ENCODE measurements around the gene MYH14. TPM values are rescaled to one million over a fixed set of nuclear protein-coding genes. Genes with fewer than 3 reads are reported as not detected.
A peak's percentile ranks its signal among the peaks of the same experiment; 100 is the strongest.

The MYH14 gene
- total RNA-seq, 1 donor from 2014 or later: under 0.01 TPM

DNA sequence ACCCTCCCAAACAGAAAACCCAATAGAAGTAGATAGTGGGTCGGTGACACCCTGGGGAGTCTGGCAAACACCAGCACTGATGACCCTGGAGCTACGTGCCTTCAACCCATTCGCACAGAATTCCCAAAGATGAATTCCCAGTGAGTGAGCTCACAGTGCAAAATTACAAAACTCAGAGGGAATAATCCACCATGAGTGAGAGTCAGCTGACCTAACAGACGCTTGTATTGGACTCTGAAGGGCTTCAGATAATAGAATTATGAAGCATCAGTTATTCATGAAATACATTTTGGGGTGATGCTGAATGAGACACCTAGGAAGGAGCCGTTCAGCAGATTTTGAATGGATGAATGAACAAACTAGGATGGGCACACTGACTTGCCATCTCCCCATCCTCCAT lies 85.5 kb downstream of the MYH14 start:
- no peak for DNase-seq (ENCODE audit: low read depth in 2 of 2)

DNA sequence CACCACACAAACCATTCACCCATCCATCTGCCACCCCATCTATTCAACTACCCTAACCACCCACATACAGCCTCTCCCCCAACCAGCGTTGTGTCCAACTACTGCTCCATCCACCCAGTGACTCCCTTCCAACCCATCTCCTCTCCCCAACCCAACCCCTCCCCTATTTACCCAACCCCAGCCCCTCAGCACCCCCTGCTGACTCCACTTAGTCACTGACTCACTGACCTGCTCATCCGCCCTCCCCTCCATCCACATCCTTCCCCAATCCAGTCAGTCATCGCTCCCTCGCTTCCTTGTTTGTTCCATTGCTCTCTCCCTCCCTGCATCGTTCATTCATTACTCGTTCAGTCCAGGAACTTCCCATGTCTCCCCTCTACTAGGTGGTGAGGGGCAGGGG lies 86.6 kb downstream of the MYH14 start:
- DNase-seq (ENCODE audit: low read depth in 2 of 2): no peak

DNA sequence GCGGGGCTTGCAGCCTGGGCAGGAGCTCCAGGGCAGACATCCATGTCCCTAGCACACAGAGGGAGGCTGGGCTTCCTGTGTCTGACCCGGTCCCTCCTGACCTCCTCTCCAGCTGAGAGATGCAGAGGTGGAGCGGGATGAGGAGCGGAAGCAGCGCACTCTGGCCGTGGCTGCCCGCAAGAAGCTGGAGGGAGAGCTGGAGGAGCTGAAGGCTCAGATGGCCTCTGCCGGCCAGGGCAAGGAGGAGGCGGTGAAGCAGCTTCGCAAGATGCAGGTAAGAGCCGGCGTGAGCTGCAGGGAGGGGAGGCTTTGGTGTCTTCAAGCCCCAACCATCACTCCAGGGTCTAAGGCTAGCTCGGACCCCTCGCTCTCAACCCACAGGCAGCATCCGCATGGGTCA lies 87.4 kb downstream of the MYH14 start:
- DNase-seq (ENCODE audit: low read depth in 2 of 2): no peak

DNA sequence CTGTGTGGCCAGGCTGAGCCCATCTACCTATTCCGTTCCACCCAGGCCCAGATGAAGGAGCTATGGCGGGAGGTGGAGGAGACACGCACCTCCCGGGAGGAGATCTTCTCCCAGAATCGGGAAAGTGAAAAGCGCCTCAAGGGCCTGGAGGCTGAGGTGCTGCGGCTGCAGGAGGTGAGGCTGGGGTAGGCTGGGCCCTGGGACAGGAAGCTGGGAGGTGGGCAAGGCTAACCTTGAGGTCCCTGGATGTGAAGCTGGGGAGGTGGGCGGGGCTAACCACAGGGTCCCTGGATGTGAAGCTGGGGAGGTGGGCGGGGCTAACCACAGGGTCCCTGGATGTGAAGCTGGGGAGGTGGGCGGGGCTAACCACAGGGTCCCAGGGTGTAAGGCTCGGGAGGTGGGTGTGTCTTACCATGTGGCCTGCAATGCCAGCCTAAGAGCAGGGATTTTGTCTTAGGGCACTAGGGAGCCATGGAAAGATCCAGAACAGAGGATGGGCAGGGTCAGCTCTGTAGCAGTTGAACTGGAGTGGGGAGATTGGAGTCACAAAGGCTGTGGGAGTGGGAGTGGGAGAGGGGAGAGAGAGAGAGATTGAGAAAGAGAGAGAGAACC lies 88.9 kb downstream of the MYH14 start:
- DNase-seq (ENCODE audit: low read depth in 2 of 2): no peak

DNA sequence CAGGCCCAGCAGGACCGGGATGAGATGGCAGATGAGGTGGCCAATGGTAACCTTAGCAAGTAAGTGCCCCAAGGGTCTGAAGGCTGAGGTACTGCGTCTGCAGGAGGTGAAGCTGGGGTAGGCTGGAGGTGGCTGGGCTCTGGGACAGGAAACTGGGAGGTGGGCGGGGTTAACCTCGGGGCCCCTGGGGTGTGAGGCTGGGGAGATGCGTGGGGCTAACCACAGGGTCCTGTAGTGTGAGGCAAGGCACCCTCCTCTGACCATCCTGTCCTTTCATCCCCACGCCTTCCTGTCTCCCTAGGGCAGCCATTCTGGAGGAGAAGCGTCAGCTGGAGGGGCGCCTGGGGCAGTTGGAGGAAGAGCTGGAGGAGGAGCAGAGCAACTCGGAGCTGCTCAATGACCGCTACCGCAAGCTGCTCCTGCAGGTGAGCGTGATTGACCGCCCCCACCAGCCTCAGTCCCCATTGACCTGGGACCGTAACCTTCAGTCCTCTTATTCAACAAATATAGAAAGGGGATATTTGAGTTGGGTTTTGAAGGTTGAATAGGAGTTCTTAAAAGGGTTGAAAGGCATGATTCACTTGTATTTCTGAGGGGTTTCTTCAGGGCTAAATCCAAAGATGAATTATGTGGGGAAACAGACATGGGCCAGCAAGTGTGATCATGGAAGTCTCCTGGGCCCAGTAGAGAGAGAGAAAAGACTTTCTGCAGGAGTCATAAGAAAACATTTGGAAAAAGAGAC lies 90.0 kb downstream of the MYH14 start:
- no peak for DNase-seq (ENCODE audit: low read depth in 2 of 2)

DNA sequence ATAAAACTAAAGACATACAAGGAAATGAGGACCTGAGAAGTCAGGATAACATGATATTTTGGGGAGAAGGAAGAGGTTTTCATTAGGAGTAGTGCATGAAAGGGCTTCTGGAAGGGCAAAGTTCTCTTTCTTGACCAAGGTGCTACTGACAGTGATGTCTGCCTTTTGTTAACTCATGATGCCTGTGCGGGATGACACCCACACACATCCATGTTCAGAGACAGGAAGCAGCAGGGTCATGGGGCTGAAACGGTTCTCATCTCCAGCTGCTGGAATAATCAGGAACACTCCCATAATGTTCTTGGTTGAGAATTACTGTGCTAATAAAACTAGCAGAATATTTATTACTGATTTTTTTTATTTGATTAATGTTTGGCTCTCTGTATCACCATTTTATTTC lies 96.6 kb downstream of the MYH14 start:
- peak; percentile 10 to 56 for DNase-seq (ENCODE audit: low read depth in 2 of 2)

DNA sequence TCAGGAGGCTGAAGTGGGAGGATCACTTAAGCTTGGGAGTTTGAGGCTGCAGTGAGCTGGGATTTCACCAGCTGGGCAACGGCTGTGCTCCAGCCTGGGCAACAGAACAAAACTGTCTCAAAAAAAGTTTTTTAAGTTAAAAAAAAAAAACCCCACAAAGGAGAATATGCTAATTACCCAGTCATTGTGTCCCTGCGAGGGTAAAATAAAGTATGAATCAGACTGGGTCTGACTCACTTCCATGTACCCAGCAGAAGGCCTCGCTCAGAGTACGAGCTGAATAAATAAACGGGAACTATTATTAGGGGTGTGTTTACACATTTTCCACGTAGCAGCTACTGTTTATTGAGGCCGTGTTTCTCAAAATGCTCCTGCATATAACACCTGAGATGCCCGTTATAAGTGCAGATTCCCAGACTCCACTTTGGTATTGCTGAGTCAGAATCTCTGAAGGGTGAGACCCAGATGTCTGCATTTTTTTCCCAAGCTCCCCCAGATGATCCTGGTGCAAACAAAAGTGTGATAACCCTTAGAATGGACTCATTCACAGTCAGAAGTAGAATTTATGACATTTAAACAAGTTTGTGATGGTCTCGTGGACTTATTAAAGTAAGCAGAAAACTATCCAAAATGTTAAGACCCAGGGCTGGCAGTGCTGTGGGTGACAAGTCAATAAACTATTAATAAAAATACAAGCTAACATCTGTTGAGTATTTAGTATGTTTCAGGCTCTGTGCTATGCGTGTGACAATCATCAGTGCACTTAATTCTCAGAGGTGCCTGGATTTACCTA lies 97.6 kb downstream of the MYH14 start:
- peak; percentile 74 to 94 for DNase-seq (ENCODE audit: low read depth in 2 of 2)

DNA sequence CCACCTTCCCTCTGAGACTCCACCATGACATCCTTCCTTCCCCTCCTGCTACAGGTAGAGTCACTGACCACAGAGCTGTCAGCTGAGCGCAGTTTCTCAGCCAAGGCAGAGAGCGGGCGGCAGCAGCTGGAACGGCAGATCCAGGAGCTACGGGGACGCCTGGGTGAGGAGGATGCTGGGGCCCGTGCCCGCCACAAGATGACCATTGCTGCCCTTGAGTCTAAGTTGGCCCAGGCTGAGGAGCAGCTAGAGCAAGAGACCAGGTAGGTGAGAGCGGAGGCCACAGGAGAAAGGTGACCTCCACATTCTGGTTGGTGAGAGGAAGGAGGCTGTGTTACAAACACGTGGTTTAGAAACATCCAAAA lies 98.2 kb downstream of the MYH14 start:
- no peak for DNase-seq (ENCODE audit: low read depth in 2 of 2)

DNA sequence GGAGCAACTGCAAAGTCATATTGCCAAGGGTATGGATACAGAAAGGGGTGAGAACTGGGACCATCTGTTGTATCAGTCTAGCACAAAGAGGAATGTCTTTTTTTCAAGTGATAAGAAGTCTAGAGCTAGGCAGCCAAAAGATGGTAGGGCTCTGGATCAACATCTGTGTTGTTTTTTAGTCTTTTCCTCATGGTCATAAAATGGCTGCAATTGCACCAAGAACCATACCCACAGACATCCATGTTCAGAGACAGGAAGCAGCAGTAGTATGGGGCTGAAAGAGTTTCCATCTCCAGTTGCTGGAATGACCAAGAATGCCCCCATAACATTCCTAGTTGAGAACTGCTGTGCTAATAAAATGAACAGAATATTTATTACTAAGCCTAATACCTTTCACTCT lies 100.1 kb downstream of the MYH14 start:
- DNase-seq (ENCODE audit: low read depth in 2 of 2): no peak

DNA sequence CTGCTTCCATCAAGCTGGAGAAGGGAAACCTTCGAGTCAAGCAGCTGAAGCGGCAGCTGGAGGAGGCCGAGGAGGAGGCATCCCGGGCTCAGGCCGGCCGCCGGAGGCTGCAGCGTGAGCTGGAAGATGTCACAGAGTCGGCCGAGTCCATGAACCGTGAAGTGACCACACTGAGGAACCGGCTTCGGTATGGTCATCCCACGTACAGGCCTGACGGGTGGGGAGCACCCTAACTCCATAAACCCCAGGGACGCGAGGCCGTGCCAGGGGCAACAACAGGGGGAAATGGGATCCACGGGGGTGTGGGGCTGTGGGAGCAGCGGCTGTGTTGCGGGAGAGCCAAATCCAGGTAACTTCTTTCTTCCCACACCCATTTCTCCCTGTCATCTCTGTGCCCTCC lies 105.6 kb downstream of the MYH14 start:
- no peak for DNase-seq (ENCODE audit: low read depth in 2 of 2)

DNA sequence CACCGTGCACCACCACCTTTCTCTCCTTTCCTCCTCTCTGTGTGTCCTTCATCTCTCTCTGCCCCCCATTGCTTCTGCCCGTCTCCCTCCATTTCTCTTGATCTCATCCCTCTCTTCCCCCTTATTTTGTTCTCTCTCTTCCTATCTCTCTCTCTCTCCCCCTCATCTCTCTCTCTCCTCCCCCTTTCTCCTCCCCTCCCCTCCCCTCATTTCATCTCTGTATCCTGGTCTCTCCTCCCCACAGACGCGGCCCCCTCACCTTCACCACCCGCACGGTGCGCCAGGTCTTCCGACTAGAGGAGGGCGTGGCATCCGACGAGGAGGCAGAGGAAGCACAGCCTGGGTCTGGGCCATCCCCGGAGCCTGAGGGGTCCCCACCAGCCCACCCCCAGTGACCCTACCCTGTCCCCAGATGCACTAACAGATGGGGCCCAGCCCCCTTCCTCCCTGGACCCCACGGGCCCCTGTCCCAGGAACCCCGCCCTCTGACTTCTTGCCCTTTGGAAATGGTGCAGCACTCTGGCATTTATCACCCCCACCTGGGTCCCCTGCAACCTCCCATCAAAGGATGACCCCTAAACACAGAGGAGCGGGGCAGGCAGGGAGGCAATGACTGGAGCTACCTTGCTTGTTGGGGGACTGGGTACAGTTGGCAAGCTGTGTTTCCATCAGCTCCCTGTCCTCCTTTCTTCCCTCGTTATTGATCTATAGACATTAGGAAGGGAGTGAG lies 106.1 kb downstream of the MYH14 start:
- DNase-seq (ENCODE audit: low read depth in 2 of 2): no peak

DNA sequence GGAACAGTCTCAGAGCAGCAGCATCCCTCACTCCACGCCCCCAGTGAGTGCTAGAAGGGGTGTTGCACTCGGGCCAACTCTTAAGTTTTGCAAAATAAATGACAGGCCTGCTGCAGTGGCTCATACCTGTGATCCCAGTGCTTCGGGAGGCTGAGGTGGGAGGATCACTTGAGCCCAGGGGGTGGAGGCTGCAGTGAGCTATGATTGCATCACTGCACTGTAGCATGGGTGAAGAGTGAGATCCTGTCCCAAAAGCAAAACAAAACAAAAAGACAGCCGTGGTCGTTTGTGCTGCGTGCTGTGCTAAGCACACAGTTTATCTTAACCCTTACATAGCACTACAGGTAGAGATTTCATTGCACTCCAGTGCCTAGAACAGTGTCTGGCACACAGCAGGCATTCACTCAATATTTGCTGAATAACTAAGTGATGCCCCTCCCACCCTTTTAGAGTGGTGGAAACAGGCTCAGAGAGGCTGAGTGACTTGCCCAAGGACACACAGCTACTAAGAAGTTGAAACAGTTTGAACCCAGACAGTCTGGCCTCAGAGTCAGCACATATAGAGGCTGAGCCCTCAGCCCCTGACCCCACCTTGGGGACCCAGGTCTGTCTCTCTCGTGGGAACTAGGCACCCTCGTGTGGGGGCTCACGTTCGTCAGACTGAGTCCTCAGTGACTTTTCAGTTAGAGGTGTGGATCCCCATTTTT lies 107.5 kb downstream of the MYH14 start:
- no peak for DNase-seq (ENCODE audit: low read depth in 2 of 2)

DNA sequence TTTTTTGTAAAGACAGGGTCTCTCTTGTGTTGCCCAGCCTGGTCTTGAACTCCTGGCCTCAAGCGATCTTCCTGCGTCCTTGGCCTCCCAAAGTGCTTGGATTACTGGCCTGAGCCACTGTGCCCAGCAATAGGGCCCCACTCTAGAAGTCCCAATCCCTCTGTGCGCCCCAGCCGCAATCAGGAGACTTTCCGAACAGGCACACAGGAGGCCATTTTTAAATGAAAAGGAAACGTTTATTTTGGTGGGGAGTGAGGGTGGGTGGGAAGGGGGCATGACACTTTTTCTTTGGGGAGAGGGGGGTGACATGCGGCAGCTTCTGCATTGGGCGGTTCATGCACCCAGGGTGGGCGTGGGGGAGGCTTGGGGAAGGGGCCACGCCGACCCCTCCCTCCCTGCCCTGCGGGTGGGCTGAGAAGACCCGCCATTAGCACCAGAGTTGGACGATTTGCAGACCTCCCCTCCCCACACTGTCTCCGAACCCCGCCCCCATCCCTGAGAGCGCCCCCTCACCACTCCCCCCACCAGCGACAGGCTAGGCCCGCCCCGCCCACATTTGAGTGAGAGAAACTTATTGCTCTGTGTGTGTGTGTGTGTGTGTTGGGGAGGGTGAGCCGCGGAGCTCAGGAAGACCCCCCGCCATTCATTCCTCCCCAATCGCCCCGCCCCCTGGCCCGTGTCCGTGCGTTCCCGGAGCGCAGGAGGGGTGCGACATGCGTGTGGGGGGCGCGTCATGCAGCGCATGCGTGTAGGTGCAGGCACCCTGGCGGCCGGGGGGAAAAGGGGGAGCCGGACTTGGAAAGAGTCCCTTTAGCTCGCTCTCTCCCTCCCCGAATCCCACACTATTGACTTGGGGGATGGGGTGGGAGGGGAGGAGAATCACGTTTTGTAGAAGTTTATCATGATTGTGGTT lies 108.6 kb downstream of the MYH14 start:
- DNase-seq (ENCODE audit: low read depth in 2 of 2): peak in 1 of 2 donors; percentile 15

DNA sequence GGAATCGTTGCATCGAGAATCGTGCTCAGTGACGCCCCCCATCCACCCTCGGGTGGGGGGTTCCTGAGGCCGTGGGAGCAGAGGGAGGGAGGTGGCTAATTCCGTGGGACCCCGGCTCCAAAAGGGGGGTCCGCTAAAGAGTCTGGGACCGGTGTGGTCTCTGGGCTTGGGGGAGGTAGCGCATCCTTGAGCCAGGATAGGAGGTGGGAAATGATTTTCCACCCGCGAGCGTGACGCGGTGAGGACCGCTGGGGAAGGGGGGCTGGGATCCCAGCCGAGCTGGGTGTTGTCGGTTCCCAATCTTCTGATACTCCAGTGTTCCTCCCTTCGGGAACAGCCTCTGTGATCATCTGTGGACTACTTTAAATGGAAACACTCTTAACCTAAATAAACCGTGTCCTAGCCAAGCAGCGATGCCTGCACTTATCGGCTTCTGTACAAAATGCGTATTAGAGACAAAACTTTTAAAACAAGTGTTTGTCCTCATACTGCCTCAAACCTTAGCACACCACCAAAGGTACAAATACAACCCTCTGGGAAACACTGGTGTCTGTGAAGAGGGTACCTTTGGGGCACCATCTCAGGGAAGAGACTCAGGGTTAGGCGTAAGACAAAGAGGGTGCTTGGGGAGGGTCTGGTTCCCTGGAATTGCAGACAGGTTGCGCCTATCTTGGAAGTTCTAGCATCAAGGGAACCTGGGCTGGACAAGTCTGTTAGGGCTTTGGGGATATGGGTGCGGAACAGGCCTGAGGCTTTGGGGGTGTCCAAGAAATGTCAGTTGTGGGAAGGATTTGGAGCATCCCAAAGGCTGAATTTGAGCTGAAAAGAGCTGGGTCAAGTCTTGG lies 109.8 kb downstream of the MYH14 start:
- DNase-seq (ENCODE audit: low read depth in 2 of 2): no peak

DNA sequence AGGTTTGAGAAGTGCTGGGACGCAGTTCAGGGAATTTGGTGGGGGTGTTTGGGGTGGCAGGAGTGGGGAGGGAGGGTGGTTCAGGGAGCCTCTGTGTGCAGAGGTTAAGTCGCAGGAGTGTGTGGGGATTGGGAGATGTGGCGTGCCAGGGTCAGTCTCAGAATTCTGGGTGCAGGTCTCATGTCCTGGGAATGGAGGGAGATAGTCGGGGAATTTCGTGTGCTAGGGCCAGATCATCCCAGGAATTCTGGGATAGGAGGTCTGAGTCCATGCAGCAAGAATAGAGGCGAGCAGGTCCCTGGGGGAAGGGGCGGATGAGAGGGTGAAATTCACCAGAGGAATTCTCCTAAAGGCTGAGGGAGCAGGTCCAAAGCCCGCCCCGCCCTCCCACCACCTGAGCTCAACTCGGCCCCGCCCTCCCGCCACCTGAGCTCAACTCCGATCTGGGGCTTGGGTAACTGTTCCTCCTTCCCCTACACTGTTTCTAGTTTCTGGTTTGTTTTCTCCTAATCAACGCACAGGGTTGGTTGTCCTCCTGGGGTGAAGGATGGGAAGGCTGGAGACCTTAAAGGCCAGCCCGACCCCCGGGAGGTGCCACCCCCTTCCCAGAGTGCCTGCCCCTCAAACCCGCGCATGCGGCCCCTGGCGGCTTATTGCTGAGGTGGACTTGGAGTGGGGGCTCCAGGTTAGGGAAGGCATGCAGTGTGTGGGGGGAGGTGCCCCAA lies 110.6 kb downstream of the MYH14 start:
- DNase-seq (ENCODE audit: low read depth in 2 of 2): no peak

DNA sequence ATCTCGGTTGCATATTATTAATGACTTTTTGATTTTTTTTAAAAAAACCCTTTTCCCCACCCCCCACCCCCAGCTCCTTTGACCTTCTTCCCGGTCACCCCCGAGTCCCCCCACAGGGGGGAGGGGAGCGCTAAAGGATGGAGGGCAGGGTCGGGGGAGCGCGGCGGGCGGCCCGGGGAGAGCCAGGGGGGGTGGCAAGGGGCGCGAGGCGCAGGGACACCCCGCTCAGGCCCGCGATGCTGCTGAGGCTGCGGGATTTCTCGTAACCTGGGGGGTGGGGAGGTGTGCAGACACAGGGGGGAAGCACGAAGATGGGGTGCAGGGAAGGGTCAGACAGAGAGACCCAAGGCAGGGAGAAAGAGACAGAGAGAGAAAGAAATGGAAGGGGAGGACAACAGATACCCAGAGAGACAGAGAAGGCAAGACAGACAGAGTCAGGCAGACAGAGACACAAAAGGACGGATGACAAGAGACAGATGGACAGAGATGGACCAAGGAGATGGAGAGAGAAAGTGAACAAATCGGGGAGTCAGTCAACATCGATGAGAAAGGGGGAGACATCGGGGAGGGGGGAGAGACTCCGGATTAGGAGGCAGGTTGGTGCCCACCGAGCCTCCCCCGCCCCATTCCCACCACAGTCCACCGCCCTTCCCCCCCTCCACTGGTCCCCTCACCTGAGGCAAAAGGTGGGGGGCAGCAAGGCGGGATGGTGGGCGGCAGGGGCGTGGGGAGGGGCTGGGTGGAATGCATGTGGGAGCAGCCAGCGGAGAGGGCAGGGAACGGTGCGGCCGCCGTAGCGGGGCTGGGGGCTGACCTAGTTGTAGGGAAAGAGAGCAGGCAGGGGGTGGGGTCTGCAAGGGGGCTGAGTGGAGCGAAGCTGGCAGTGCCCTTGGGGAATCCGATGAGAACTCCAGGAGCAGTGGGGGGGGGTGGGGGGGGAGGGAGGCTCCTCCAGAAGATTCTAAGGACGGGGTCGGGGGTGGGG lies 111.6 kb downstream of the MYH14 start:
- DNase-seq (ENCODE audit: low read depth in 2 of 2): no peak

DNA sequence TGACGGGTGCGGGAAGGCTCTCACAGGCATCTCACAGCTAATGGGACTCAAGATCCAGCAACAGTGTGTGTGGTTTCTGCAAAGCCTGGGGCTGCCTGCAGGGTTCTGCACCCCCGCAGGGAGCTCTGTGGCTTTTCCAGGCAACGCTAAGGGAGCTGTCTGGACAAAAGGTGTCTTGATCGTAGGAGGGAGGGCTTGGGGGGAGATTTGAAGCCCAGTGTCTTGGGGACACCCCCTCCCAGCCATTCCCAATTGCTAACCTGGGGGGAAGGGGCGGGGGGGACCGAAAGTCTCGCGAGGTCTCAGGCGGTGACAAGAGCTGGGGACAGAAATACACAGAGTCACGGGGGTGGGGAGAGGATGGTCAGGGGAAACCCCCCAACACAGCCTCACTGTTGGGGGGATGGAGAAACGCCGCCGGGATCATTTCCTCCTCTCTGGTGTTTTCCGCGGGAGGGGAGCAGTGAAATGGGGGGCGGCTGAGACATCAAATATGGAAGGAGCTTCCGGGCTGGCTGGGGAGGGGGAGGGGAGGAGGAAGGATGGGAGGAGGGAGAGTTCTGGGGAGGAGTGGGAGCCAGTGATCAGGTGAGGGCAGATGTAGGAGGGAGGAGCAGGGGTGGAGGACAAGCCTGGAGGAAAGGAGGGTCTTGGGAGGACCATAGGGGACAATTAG lies 112.5 kb downstream of the MYH14 start:
- no peak for DNase-seq (ENCODE audit: low read depth in 2 of 2)

All from dermis microvascular lymphatic vessel endothelial cell (primary cell).